ENCODE data around the gene MRPS11. TPM values are rescaled to one million over a fixed set of nuclear protein-coding genes. Genes with fewer than 3 reads are reported as not detected.
A peak's percentile ranks its signal among the peaks of the same experiment; 100 is the strongest.

Gene MRPS11
- total and polyA plus RNA-seq, 5 donors, result 39.4 to 67.5 (median 52.6) TPM

DNA sequence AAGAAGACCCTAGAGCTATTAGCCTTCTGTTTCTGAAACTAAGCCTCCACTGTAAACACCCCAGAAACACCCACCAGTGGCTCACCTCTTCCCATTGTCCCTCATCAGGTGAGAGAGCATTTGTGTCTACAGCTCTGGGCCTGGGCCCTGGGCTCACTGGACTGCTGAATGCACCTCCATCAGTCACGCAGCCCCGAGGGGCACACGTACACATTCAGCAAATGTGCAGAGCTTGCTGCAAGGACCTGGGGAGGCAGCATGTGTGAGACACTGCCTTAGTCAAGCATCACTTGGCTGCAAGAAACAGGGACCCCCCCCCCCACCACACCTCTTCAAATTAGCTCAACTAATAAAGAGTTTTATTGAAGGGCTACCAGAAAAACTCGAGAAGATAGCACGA, 29.3 kb upstream of the MRPS11 start:
- Histone ChIP-seq H3K4me3 (ENCODE audit: low read length) (no peak overlapping the region), H3K27ac (ENCODE audit: low read length) (no peak overlapping the region), H3K4me1 (ENCODE audit: control insufficient read depth, insufficient read depth, low read length) (no peaks in the 10 kb centered on the region), H3K27me3 (ENCODE audit: control insufficient read depth, insufficient read depth) (no peaks in the 10 kb centered on the region), H3K9me3 (ENCODE audit: control insufficient read depth, low read length) (no peaks in the 10 kb centered on the region)
- ATAC-seq, result no peak
- DNase-seq, result no peak
- 81% methylated on average over 5 of the region's 5 CpGs for WGBS
- intact Hi-C loops (cut with DNase I), result no loop called here

DNA sequence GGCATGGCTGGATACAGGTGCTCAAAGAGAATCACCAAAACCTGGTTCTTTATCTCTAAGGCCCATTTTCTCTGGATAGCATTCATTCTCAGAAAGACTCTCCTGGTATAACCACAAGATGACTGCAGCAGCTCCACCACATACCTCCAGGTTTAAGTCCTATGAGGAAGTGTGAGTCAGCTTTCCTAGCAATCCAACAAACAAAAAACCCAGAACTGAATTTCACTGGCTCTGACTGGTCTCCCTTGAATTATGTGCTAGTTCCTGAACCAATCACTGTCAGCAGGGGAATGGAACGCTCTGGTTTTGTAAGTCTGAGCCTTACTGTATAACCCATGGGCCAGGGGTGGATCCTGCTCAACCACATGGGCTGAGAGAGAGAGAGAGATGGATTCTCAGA, 27.5 kb upstream of the MRPS11 start:
- no peaks in the 10 kb centered on the region for H3K4me1 ChIP-seq (ENCODE audit: control insufficient read depth, insufficient read depth, low read length)
- ATAC-seq (no peak), DNase-seq (no peak)
- intact Hi-C loops (cut with DNase I), result loop anchor here in 1 of 4 donors (10.0 kb wide), 1 partner anchor 185 kb away; the partner anchor contains the start of gene NTRK3
- H3K27me3 ChIP-seq (ENCODE audit: control insufficient read depth, insufficient read depth), result no peaks in the 10 kb centered on the region
- H3K9me3 ChIP-seq (ENCODE audit: control insufficient read depth, low read length), result peaks cover 2% of the 10 kb centered on the region
- 82% methylated on average over 1 of the region's 1 CpG for WGBS
- no peak overlapping the region for H3K4me3 ChIP-seq (ENCODE audit: low read length)
- no peak overlapping the region for H3K27ac ChIP-seq (ENCODE audit: low read length)

- WGBS, result 79% methylated on average over 2 of the region's 2 CpGs
- Histone ChIP-seq H3K9me3 (ENCODE audit: control insufficient read depth, low read length) (peaks cover 2% of the 10 kb centered on the region), H3K27ac (ENCODE audit: low read length) (no peak overlapping the region), H3K27me3 (ENCODE audit: control insufficient read depth, insufficient read depth) (no peaks in the 10 kb centered on the region), H3K4me1 (ENCODE audit: control insufficient read depth, insufficient read depth, low read length) (no peaks in the 10 kb centered on the region), H3K4me3 (ENCODE audit: low read length) (no peak overlapping the region)
- ATAC-seq (no peak), DNase-seq (no peak)
- intact Hi-C loops (cut with DNase I), result loop anchor here in 1 of 4 donors (10.0 kb wide), 1 partner anchor 186 kb away; the partner anchor contains the start of gene NTRK3
Observed at GRCh38 chr15:88441076-88441730, 26.3 kb upstream of the MRPS11 start.

- DNase-seq, result no peak
Observed at GRCh38 chr15:88447206-88447605, 20.3 kb upstream of the MRPS11 start.

DNA sequence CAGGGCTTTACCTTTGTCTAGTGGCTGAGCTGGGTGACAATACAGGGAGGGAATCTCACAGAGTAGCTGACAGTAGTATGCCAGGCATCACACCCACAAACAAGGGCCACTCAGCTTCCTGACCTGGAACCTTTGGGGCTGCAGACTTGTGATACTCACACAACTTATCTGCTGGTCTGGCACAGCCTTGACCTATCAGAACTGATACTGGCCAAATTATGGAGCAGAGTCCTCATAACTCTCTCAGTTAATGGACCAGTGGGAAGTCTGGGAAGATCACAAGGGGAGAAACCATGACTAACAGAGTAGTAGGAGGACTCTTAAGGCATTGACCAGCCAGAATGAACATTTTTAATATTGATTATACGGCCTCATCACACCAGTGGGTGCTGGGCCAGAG, 19.8 kb upstream of the MRPS11 start:
- 60% methylated on average over 1 of the region's 1 CpG for WGBS

More at GRCh38 chr15:88447206-88447605, 20.3 kb upstream of the MRPS11 start:
- no peak overlapping the region for H3K27ac ChIP-seq (ENCODE audit: low read length)
- H3K4me1 ChIP-seq (ENCODE audit: control insufficient read depth, insufficient read depth, low read length), result no peaks in the 10 kb centered on the region
- no peak overlapping the region for H3K4me3 ChIP-seq (ENCODE audit: low read length)
- H3K27me3 ChIP-seq (ENCODE audit: control insufficient read depth, insufficient read depth), result no peaks in the 10 kb centered on the region
- ATAC-seq, result no peak
- WGBS, result 74% methylated on average over 1 of the region's 1 CpG
- peaks cover 2% of the 10 kb centered on the region for H3K9me3 ChIP-seq (ENCODE audit: control insufficient read depth, low read length)
- intact Hi-C loops (cut with DNase I), result loop anchor here in 1 of 4 donors (2.0 to 10.0 kb wide), 2 partner anchors 44 to 192 kb away; partner anchors contain the start of gene NTRK3

GRCh38 chr15:88448991-88449461, 18.5 kb upstream of the MRPS11 start:
- DNase-seq (no peak), ATAC-seq (no peak)
- no peaks in the 10 kb centered on the region for H3K27me3 ChIP-seq (ENCODE audit: control insufficient read depth, insufficient read depth)
- intact Hi-C loops (cut with DNase I), result loop anchor here in 1 of 4 donors (10.0 kb wide), 1 partner anchor 194 kb away; the partner anchor contains the start of gene NTRK3
- no peaks in the 10 kb centered on the region for H3K9me3 ChIP-seq (ENCODE audit: control insufficient read depth, low read length)
- H3K27ac ChIP-seq (ENCODE audit: low read length), result no peak overlapping the region
- H3K4me1 ChIP-seq (ENCODE audit: control insufficient read depth, insufficient read depth, low read length), result no peaks in the 10 kb centered on the region
- no peak overlapping the region for H3K4me3 ChIP-seq (ENCODE audit: low read length)
- 77% methylated on average over 5 of the region's 5 CpGs for WGBS

More for the DNA sequence above, 19.8 kb upstream of the MRPS11 start:
- Histone ChIP-seq H3K4me3 (ENCODE audit: low read length) (no peak overlapping the region), H3K9me3 (ENCODE audit: control insufficient read depth, low read length) (peaks cover 2% of the 10 kb centered on the region), H3K27me3 (ENCODE audit: control insufficient read depth, insufficient read depth) (no peaks in the 10 kb centered on the region), H3K4me1 (ENCODE audit: control insufficient read depth, insufficient read depth, low read length) (no peaks in the 10 kb centered on the region), H3K27ac (ENCODE audit: low read length) (no peak overlapping the region)
- intact Hi-C loops (cut with DNase I), result loop anchor here in 1 of 4 donors (2.0 to 10.0 kb wide), 2 partner anchors 45 to 193 kb away; partner anchors contain the start of gene NTRK3
- ATAC-seq, result no peak
- no peak for DNase-seq

DNA sequence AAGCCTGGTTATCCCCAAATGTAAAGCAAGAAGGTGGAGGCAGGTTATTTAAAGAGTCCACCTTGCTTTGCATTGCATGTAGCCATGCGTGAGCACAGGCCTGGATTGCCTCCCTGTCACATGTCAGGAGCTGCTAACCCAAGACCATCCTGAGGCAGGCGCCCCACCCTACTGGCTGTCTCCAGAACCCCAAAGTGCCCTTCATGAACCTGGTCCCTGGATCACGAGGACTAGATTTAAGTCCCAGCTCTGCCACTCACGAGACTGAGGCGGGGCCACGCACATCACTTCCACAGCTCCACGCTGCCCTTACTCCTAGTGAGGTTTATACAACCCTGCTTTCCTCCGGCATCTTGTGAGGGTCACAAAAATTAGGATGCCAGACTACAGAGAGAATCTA, 17.9 kb upstream of the MRPS11 start:
- no peak for DNase-seq
- intact Hi-C loops (cut with DNase I), result loop anchor here in 1 of 4 donors (10.0 kb wide), 1 partner anchor 195 kb away; the partner anchor contains the start of gene NTRK3
- H3K4me1 ChIP-seq (ENCODE audit: control insufficient read depth, insufficient read depth, low read length), result no peaks in the 10 kb centered on the region
- no peaks in the 10 kb centered on the region for H3K27me3 ChIP-seq (ENCODE audit: control insufficient read depth, insufficient read depth)
- H3K9me3 ChIP-seq (ENCODE audit: control insufficient read depth, low read length), result no peaks in the 10 kb centered on the region
- H3K4me3 ChIP-seq (ENCODE audit: low read length), result no peak overlapping the region
- no peak overlapping the region for H3K27ac ChIP-seq (ENCODE audit: low read length)
- whole genome bisulfite sequencing, result 86% methylated on average over 8 of the region's 8 CpGs
- no peak for ATAC-seq

- no peaks in the 10 kb centered on the region for H3K9me3 ChIP-seq (ENCODE audit: control insufficient read depth, low read length)
- no peak overlapping the region for H3K27ac ChIP-seq (ENCODE audit: low read length)
- ATAC-seq (peak; percentile 32 to 55), DNase-seq (peak; percentile 50 to 77 (median 74))
- H3K4me3 ChIP-seq (ENCODE audit: low read length), result no peak overlapping the region
- WGBS, result 4% methylated on average over 12 of the region's 12 CpGs
- intact Hi-C loops (cut with DNase I), result no loop called here
- peaks cover 2% of the 10 kb centered on the region for H3K4me1 ChIP-seq (ENCODE audit: control insufficient read depth, insufficient read depth, low read length)
- H3K27me3 ChIP-seq (ENCODE audit: control insufficient read depth, insufficient read depth), result no peaks in the 10 kb centered on the region
Observed at GRCh38 chr15:88450125-88450798, 17.2 kb upstream of the MRPS11 start.

GRCh38 chr15:88453651-88454050, 13.9 kb upstream of the MRPS11 start:
- intact Hi-C loops (cut with DNase I), result no loop called here
- no peaks in the 10 kb centered on the region for H3K27me3 ChIP-seq (ENCODE audit: control insufficient read depth, insufficient read depth)
- WGBS, result 13% methylated on average over 1 of the region's 1 CpG

DNA sequence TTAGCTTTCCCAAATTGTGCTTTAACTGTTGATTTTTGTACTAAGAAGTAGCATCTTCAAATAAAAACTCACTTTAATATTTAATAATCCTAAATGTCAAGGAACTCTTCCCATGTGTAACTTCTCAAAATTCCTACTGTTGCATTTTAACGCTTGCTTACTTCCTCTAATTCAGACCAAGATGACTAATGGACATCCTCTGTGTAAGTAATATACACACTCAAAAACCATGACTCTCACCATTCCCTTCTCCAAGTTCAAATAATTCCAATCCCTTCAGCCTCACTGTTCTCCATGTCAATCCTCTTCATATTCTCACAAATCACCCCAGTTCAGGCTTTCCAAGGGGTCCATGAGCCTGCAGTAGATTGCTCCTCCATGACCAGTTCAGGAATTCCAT, 13.3 kb upstream of the MRPS11 start:
- WGBS, result 29% methylated on average over 1 of the region's 1 CpG
- no peak overlapping the region for H3K4me3 ChIP-seq (ENCODE audit: low read length)
- no peak for ATAC-seq

More at GRCh38 chr15:88453651-88454050, 13.9 kb upstream of the MRPS11 start:
- Histone ChIP-seq H3K9me3 (ENCODE audit: control insufficient read depth, low read length) (no peaks in the 10 kb centered on the region), H3K4me3 (ENCODE audit: low read length) (no peak overlapping the region), H3K27ac (ENCODE audit: low read length) (no peak overlapping the region), H3K4me1 (ENCODE audit: control insufficient read depth, insufficient read depth, low read length) (peaks cover 2% of the 10 kb centered on the region)
- ATAC-seq (no peak), DNase-seq (no peak)

More for the DNA sequence above, 13.3 kb upstream of the MRPS11 start:
- H3K27me3 ChIP-seq (ENCODE audit: control insufficient read depth, insufficient read depth), result no peaks in the 10 kb centered on the region
- intact Hi-C loops (cut with DNase I), result no loop called here
- no peaks in the 10 kb centered on the region for H3K9me3 ChIP-seq (ENCODE audit: control insufficient read depth, low read length)
- H3K27ac ChIP-seq (ENCODE audit: low read length), result no peak overlapping the region
- no peak for DNase-seq
- peaks cover 2% of the 10 kb centered on the region for H3K4me1 ChIP-seq (ENCODE audit: control insufficient read depth, insufficient read depth, low read length)
